IPS-18a (cell line): ENCODE results near the gene MGME1.
"Not testable (repeated sequence)": the region's sequence is repeated elsewhere in the genome, so short reads cannot be mapped to it uniquely, and the experiment has no call there.

Source experiments
- H3K27ac ChIP-seq: one replicate; pipeline ENCODE4 v1.5.1; 2013; ENCODE audit warnings: low read length
- H3K27me3 ChIP-seq: one replicate; pipeline ENCODE4 v1.6.1; 2013; ENCODE audit warnings: mild to moderate bottlenecking, low read length; ENCODE audit not compliant: control insufficient read depth, insufficient read depth
- H3K36me3 ChIP-seq: one replicate; pipeline ENCODE4 v1.6.1; 2013; ENCODE audit warnings: low read depth, low read length; ENCODE audit not compliant: control insufficient read depth
- H3K4me1 ChIP-seq: one replicate; pipeline ENCODE4 v1.6.1; 2013; ENCODE audit warnings: low read depth, low read length; ENCODE audit not compliant: control insufficient read depth
- H3K4me3 ChIP-seq: one replicate; pipeline ENCODE4 v1.5.1; 2013; ENCODE audit warnings: low read length
- H3K9ac ChIP-seq: one replicate; pipeline ENCODE4 v1.6.1; 2013; ENCODE audit warnings: mild to moderate bottlenecking, low read length, moderate library complexity
- H3K9me3 ChIP-seq: one replicate; pipeline ENCODE4 v1.6.1; 2013; ENCODE audit warnings: low read depth, low read length; ENCODE audit not compliant: control insufficient read depth

MGME1 gene

GRCh38 chr20:18018100-18018499 is 49.3 kb downstream of the MGME1 start:
- Histone ChIP-seq H3K36me3 (peaks cover 6% of the 10 kb centered on the region), H3K27ac (no peak overlapping the region), H3K27me3 (no peaks in the 10 kb centered on the region), H3K4me3 (no peak overlapping the region), H3K9ac (no peak overlapping the region), H3K4me1 (no peaks in the 10 kb centered on the region), H3K9me3 (no peaks in the 10 kb centered on the region)

- H3K4me3 ChIP-seq, result no peak overlapping the region
- peaks cover 7% of the 10 kb centered on the region for H3K36me3 ChIP-seq
- no peaks in the 10 kb centered on the region for H3K9me3 ChIP-seq
Observed at GRCh38 chr20:18019068-18019467, 50.2 kb downstream of the MGME1 start.

GRCh38 chr20:18020931-18021330 is 52.1 kb downstream of the MGME1 start:
- H3K4me3 ChIP-seq, result no peak overlapping the region
- H3K36me3 ChIP-seq, result peaks cover 9% of the 10 kb centered on the region
- no peaks in the 10 kb centered on the region for H3K27me3 ChIP-seq
- no peak overlapping the region for H3K9ac ChIP-seq
- no peaks in the 10 kb centered on the region for H3K4me1 ChIP-seq
- H3K9me3 ChIP-seq, result no peaks in the 10 kb centered on the region
- no peak overlapping the region for H3K27ac ChIP-seq

More at GRCh38 chr20:18019068-18019467, 50.2 kb downstream of the MGME1 start:
- Histone ChIP-seq H3K27me3 (no peaks in the 10 kb centered on the region), H3K9ac (no peak overlapping the region), H3K4me1 (no peaks in the 10 kb centered on the region), H3K27ac (no peak overlapping the region)

DNA sequence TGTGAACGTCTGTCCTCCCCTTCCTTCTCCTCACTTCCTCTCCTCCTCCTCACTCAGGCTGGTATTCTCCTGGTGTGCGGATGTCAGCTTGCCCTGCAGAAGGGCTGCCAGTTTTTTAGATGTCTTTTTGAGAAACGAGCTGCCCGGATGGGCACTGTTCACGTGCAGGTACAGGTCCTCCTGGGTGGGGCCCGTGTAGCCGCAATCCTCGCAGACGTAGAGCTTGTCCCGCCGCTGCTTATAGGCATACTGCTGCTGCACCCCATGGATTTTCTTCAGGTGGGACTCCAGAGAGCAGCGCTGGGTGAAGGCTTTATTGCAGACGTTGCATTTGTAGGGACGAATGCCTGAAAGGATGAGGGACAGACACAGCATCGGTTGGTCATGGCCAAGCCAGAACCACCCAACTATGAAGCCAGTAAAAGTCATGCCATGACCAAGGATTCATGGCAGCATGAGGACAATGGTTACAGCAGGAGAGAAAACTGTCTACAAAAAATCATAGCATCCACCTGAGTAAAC is 55.8 kb downstream of the MGME1 start:
- no peak overlapping the region for H3K9ac ChIP-seq
- no peaks in the 10 kb centered on the region for H3K9me3 ChIP-seq
- peaks cover 9% of the 10 kb centered on the region for H3K36me3 ChIP-seq
- no peaks in the 10 kb centered on the region for H3K27me3 ChIP-seq
- H3K4me1 ChIP-seq, result no peaks in the 10 kb centered on the region
- H3K4me3 ChIP-seq, result no peak overlapping the region
- no peak overlapping the region for H3K27ac ChIP-seq

DNA sequence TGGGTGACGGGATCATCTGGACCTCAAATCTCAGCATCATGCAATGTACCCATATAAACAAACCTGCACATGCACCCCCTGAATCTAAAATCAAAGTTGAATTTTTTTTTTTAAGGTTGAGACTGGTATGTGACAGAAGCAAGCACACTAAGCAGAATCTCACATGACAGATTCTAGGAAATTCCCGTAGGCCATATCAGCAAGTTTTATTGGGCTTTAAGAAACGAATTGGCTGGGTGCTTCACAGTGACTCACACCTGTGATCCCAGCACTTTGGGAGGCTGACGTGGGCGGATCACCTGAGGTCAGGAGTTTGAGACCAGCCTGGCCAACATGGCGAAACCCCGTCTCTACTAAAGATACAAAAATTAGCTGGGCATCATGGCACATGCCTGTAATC is 58.2 kb downstream of the MGME1 start:
- H3K9ac ChIP-seq, H3K27me3 ChIP-seq, H3K27ac ChIP-seq, H3K4me1 ChIP-seq, H3K36me3 ChIP-seq, H3K9me3 ChIP-seq, H3K4me3 ChIP-seq: not testable (repeated sequence)

GRCh38 chr20:18030020-18030419 is 61.2 kb downstream of the MGME1 start:
- H3K9me3 ChIP-seq, result no peaks in the 10 kb centered on the region
- no peak overlapping the region for H3K4me3 ChIP-seq
- H3K27me3 ChIP-seq, result no peaks in the 10 kb centered on the region
- no peak overlapping the region for H3K9ac ChIP-seq
- H3K4me1 ChIP-seq, result peaks cover 5% of the 10 kb centered on the region
- no peaks in the 10 kb centered on the region for H3K36me3 ChIP-seq
- no peak overlapping the region for H3K27ac ChIP-seq

DNA sequence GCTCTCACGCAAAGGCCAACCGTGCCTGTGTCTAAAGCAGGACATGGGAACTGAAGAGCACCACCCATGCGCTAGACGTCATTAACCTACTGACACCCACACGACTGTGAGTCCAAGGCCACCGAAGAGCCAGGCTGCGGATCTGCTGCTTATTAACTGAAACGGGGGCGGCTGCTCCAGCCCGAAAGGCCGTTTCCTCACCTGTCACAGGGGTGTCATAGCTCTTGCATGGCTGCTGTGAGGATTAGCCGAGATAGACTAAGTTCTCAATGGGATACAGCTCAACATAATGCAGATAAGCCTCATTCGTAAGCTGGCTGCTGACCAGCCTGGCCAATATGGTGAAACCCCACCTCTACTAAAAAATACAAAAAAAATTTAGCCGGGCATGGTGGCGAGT is 62.2 kb downstream of the MGME1 start:
- Histone ChIP-seq H3K9ac (no peak overlapping the region), H3K4me3 (no peak overlapping the region), H3K4me1 (peaks cover 5% of the 10 kb centered on the region), H3K27me3 (no peaks in the 10 kb centered on the region), H3K27ac (no peak overlapping the region), H3K9me3 (no peaks in the 10 kb centered on the region), H3K36me3 (no peaks in the 10 kb centered on the region)

DNA sequence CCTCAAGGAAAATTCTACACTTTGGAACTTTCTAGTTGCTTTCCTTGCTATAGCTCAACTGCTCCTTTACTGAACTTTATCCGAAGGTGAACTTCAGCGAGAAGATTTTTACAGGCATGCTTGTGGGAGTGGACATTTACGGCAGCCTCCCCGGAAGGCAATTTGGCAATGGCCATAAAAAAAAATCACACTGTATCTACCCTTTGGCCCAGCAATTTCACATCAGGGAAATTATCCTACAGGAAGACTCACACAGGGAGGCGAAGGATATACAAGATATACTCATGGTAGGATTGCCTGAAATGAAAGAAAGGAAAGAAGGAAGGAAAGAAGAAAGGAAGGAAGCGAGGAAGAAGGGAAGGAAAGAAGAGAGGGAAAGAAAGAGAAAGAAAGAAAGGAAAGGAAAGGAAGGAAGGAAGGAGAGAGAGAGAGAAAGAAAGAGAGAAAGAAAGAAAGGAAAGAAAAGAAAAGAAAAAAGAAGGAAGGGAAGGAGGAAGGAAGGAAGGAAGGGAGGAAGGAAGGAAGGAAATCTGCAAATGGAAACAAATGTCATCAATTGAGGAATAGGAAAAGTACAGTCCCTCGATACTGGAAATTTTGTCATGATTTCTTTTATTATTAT is 63.2 kb downstream of the MGME1 start:
- no peak overlapping the region for H3K27ac ChIP-seq
- H3K36me3 ChIP-seq, result no peaks in the 10 kb centered on the region
- H3K4me3 ChIP-seq, result no peak overlapping the region
- H3K4me1 ChIP-seq, result peaks cover 5% of the 10 kb centered on the region
- no peaks in the 10 kb centered on the region for H3K9me3 ChIP-seq
- no peak overlapping the region for H3K9ac ChIP-seq
- no peaks in the 10 kb centered on the region for H3K27me3 ChIP-seq

DNA sequence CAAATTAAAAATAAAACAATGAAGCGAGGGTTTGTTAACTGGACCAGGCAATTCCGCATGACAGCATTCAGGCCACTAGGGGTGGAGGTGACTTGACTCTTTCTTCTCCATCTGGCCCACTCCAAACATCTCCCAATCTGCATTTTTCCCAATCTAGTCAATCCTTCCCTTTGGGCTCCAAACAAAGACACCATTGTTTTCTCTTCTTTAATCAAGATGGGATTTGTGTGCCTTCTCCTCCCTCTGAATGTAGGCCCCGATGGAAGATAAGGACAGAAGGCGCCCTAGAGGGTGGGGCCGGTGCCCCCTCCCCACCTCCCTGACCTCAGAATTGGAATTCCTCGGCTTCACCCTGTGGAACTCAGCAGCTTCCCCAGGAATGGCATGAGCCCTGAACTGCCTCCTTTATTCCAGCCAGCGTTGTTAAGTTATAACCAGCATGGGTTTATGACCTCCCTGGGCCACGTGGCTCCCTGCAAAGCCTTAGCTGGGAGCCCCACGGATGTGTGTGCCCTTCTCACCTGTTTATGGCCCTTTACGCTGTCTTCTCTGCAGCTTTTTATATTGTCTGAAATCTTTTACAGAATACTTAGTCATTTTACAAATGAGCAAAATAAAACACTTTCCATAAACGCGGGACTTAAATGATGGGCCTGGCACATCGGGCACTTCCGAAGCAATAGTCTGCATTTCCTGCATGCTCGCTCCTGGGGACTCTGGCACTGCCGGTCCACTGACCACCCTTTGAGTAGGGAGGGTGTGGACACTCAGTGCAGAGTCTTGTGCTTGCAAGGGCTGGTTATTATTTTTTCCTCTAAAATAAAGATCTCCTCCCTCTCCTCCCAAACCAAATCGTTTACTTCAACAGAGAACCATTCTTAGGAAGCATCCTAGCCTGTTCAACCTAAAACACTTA is 64.4 kb downstream of the MGME1 start:
- Histone ChIP-seq H3K9ac (no peak overlapping the region), H3K9me3 (no peaks in the 10 kb centered on the region), H3K27me3 (no peaks in the 10 kb centered on the region), H3K27ac (no peak overlapping the region), H3K4me3 (no peak overlapping the region), H3K4me1 (peaks cover 5% of the 10 kb centered on the region), H3K36me3 (no peaks in the 10 kb centered on the region)

DNA sequence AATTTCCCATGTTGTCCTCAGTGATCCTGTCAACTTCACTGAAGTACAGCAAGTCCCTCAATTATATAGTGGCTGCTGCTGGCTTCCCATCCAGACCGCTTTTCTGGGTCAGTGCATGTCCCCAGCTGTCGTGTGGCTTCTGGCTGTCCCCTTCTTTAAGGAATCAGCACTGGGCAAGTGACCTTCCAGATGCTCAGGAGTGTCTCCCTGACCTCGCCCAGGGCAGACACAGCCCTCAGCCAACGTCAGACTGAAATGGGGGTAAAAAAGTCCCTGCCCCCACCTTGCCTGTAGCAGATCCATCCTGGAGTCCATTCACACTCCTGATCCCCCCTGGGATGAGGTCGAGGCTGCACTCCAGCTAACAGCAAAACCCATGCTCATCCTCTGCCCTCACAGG is 65.2 kb downstream of the MGME1 start:
- Histone ChIP-seq H3K27ac (no peak overlapping the region), H3K36me3 (no peaks in the 10 kb centered on the region), H3K4me3 (no peak overlapping the region), H3K27me3 (no peaks in the 10 kb centered on the region), H3K4me1 (peaks cover 5% of the 10 kb centered on the region), H3K9ac (no peak overlapping the region), H3K9me3 (no peaks in the 10 kb centered on the region)

GRCh38 chr20:18039063-18039462 is 70.2 kb downstream of the MGME1 start:
- H3K4me1 ChIP-seq, result no peaks in the 10 kb centered on the region
- H3K9ac ChIP-seq, result no peak overlapping the region
- no peak overlapping the region for H3K27ac ChIP-seq
- no peaks in the 10 kb centered on the region for H3K36me3 ChIP-seq
- H3K27me3 ChIP-seq, result no peaks in the 10 kb centered on the region
- no peak overlapping the region for H3K4me3 ChIP-seq
- no peaks in the 10 kb centered on the region for H3K9me3 ChIP-seq
